OCI-LY7 (cell line): ENCODE measurements around the gene PHPT1. TPM values are rescaled to one million over a fixed set of nuclear protein-coding genes. Genes with fewer than 3 reads are reported as not detected.

Source experiments
- BruUV-seq: library from RNA; stranded (reverse); fragments of 400-500 nt; replicated peaks from 2 replicates; lab custom pipeline; 2021; lab: Mats Ljungman, UMichigan
- CTCF ChIA-PET: fragments of 300-600 bp; sonication (Branson Sonifier 250); formaldehyde crosslinking; loops from one replicate; lab custom pipeline; 2022; ENCODE audit warnings: antibody characterized with exemption; ENCODE audit not compliant: unreplicated experiment; lab: Charles Lee
- POLR2A ChIA-PET: fragments of 300-600 bp; sonication (Branson Sonifier 250); formaldehyde crosslinking; loops from one replicate; lab custom pipeline; 2022; ENCODE audit warnings: antibody characterized with exemption; lab: Charles Lee
- DNase-seq: peaks from one replicate; pipeline ENCODE4 v3.0.0-alpha.2; 2015; ENCODE audit warnings: low spot score
- H2AFZ ChIP-seq: fragments of 200-600 bp; sonication (generic), shearing (Covaris generic); 2 replicates; pipeline ENCODE4 v1.6.1; 2014; ENCODE audit warnings: mild to moderate bottlenecking, antibody characterized with exemption, low read length, moderate library complexity
- H3K27ac ChIP-seq: fragments of 200-600 bp; sonication (generic); 2 replicates; pipeline ENCODE4 v1.5.1; 2014; ENCODE audit warnings: mixed run types, low read depth, mild to moderate bottlenecking, moderate library complexity, low read length, inconsistent platforms; ENCODE audit not compliant: poor library complexity, severe bottlenecking
- H3K36me3 ChIP-seq: fragments of 200-600 bp; sonication (generic); 2 replicates; pipeline ENCODE4 v1.6.1; 2014; ENCODE audit warnings: mild to moderate bottlenecking, antibody characterized with exemption, low read length, moderate library complexity, mixed read lengths; ENCODE audit not compliant: insufficient read depth
- H3K4me1 ChIP-seq: fragments of 200-600 bp; sonication (generic); 2 replicates; pipeline ENCODE4 v1.5.1; 2014; ENCODE audit warnings: mild to moderate bottlenecking, low read length; ENCODE audit not compliant: insufficient read depth, poor library complexity, severe bottlenecking
- H3K4me2 ChIP-seq: fragments of 200-600 bp; sonication (generic); 2 replicates; pipeline ENCODE4 v1.6.1; 2014; ENCODE audit warnings: mild to moderate bottlenecking, low read length
- H3K4me3 ChIP-seq: fragments of 200-600 bp; sonication (generic); 2 replicates; pipeline ENCODE4 v1.5.1; 2014; ENCODE audit warnings: mild to moderate bottlenecking, low read depth, low read length; ENCODE audit not compliant: poor library complexity, severe bottlenecking
- H3K79me2 ChIP-seq: fragments of 200-600 bp; sonication (generic); 2 replicates; pipeline ENCODE4 v1.6.1; 2016; ENCODE audit warnings: low read depth, mild to moderate bottlenecking, low read length, moderate library complexity, mixed read lengths; ENCODE audit not compliant: insufficient read depth
- H3K9me2 ChIP-seq: fragments of 200-600 bp; sonication (generic); 2 replicates; pipeline ENCODE4 v1.6.1; 2016; ENCODE audit warnings: mild to moderate bottlenecking, low read length, mixed read lengths; ENCODE audit not compliant: insufficient read depth
- H3K9me3 ChIP-seq: fragments of 200-600 bp; sonication (generic); 2 replicates; pipeline ENCODE4 v1.6.1; 2014; ENCODE audit warnings: mild to moderate bottlenecking, mixed run types, low read length, mixed read lengths
- H4K20me1 ChIP-seq: fragments of 200-600 bp; sonication (generic); 2 replicates; pipeline ENCODE4 v1.6.1; 2014; ENCODE audit warnings: mild to moderate bottlenecking, antibody characterized with exemption, low read length, moderate library complexity, mixed read lengths; ENCODE audit not compliant: insufficient read depth
- EZH2phosphoT487 ChIP-seq: fragments of 200-600 bp; sonication (generic); IDR thresholded peaks from 2 replicates; pipeline ENCODE4 v1.6.1; 2018; ENCODE audit warnings: low read depth, borderline replicate concordance, mild to moderate bottlenecking, mixed run types, antibody characterized with exemption, low read length, moderate library complexity, mixed read lengths
- intact Hi-C: fragments of 100-400 bp; cut with micrococcal nuclease; formaldehyde crosslinking; loops from one replicate; pipeline ENCODE4 v1.10.0; 2022; ENCODE audit not compliant: unreplicated experiment
- total RNA-seq, 2 experiments: library from RNA; depleted of rRNA in 1 of 2; stranded (reverse); fragments of >200 nt in 1 of 2; shearing (Covaris generic) in 1 of 2; gene quantifications; 2 replicates each; pipeline ENCODE4 v1.2.3, GENCODE V29; 2014 to 2022
- TF ChIP-seq, protein P1 (sequence below): fragments of 200-600 bp; sonication (generic); conservative IDR thresholded peaks from 2 replicates; pipeline ENCODE4 v1.5.1; 2014; ENCODE audit warnings: mild to moderate bottlenecking, antibody characterized with exemption, low read length, moderate library complexity, mixed read lengths

PHPT1 gene
- total RNA-seq, 2 experiments from 2014 or later = 49.9 to 56.9 TPM

DNA sequence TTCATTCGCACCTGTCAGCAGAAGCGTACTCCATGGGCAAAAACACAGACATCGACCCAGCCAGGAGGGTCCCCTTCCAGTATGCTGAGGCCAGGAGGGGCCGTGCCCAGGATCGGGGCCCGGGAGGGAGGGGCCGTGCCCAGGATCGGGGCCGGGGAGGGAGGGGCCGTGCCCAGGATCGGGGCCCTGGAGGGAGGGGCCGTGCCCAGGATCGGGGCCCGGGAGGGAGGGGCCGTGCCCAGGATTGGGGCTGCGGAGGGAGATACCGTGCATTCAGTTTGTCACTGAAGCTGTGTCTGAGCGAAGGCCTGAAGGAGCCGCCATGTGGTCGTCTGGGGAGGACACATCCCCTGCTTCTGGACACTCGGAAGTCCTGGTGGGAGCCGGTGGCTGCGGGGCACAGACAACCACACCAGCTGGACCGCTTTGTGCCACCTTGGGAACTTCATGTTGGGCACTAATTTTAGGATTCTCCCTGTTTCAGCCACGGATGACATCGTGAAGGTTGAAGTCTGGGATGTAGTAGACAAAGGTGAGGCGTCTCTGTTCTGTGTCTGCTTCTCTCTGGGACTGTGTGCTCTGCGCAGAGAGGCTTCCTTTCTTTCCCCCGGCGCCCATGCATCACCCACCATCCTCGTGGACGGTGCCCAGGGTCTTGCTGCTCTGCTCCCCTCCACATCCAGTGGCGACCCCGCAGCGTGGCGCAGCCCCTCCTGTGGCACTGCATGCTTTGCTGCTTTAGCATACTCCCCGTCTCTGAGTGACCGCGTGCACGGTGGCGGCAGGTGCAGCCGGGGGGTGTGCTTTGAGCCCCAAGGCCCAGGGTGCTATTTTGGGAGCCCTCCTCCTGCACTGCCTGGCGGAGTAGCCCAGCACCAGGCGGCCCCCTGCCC, 23.7 kb upstream of the PHPT1 start:
- no peaks in the 10 kb centered on the region for H3K9me3 ChIP-seq
- H3K27ac ChIP-seq = no peak overlapping the region
- POLR2A ChIA-PET = no interaction called here
- no peak for DNase-seq
- no peak overlapping the region for H3K4me3 ChIP-seq
- H4K20me1 ChIP-seq = no peaks in the 10 kb centered on the region
- CTCF ChIA-PET = no interaction called here
- H3K4me1 ChIP-seq = no peaks in the 10 kb centered on the region
- no peaks in the 10 kb centered on the region for H3K9me2 ChIP-seq
- TF ChIP-seq, protein P1, sequence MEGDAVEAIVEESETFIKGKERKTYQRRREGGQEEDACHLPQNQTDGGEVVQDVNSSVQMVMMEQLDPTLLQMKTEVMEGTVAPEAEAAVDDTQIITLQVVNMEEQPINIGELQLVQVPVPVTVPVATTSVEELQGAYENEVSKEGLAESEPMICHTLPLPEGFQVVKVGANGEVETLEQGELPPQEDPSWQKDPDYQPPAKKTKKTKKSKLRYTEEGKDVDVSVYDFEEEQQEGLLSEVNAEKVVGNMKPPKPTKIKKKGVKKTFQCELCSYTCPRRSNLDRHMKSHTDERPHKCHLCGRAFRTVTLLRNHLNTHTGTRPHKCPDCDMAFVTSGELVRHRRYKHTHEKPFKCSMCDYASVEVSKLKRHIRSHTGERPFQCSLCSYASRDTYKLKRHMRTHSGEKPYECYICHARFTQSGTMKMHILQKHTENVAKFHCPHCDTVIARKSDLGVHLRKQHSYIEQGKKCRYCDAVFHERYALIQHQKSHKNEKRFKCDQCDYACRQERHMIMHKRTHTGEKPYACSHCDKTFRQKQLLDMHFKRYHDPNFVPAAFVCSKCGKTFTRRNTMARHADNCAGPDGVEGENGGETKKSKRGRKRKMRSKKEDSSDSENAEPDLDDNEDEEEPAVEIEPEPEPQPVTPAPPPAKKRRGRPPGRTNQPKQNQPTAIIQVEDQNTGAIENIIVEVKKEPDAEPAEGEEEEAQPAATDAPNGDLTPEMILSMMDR = no peak
- TF ChIP-seq EZH2phosphoT487 = no peak
- BruUV-seq = no TSS peak
- intact Hi-C loops = no loop called here
- peaks cover 73% of the 10 kb centered on the region for H3K36me3 ChIP-seq
- H2AFZ ChIP-seq = no peak overlapping the region
- no peak overlapping the region for H3K4me2 ChIP-seq
- H3K79me2 ChIP-seq = no peaks in the 10 kb centered on the region

DNA sequence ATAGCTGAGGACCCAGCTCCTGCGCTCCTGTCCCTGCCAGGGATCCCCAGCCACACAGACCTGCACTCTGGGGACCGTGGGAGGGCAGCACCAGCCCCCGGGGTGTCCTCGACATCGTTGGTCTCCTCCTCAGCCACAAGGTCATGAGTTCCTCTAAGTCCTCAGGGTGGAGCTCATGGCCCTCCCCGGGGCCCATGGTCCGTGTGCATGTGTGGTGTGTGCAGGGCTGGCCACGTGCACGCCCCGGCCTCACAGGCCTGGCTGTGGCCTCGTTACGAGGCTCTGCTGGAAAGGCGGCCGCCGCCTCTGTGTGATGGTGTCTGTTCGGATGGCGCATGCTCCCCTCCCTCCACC, 23.0 kb upstream of the PHPT1 start:
- Histone ChIP-seq H3K4me3 (no peak overlapping the region), H3K9me3 (no peaks in the 10 kb centered on the region), H3K4me1 (no peaks in the 10 kb centered on the region), H3K9me2 (no peaks in the 10 kb centered on the region), H4K20me1 (no peaks in the 10 kb centered on the region), H3K36me3 (peaks cover 75% of the 10 kb centered on the region), H3K79me2 (no peaks in the 10 kb centered on the region), H3K4me2 (no peak overlapping the region), H3K27ac (no peak overlapping the region), H2AFZ (no peak overlapping the region)
- ChIA-PET POLR2A (interaction anchor here (1.0 kb wide), 1 partner anchor 10 kb away, joined by 3 read pairs; no protein-coding TSS in a partner anchor), CTCF (no interaction called here)
- TF ChIP-seq, protein P1 = no peak
- TF ChIP-seq EZH2phosphoT487 = no peak
- no peak for DNase-seq
- intact Hi-C loops = no loop called here
- BruUV-seq = no TSS peak
